SK-N-SH (cell line): ENCODE results near the gene CIB4. TPM values are rescaled to one million over a fixed set of nuclear protein-coding genes. Genes with fewer than 3 reads are reported as not detected.
A peak's percentile ranks its signal among the peaks of the same experiment; 100 is the strongest.

Source experiments
- CTCF ChIA-PET: fragments of 300-600, 350-600 bp; formaldehyde crosslinking; extraction: SDS; loops from one replicate; lab custom pipeline; 2021; lab: Yijun Ruan, JAX
- POLR2A ChIA-PET: fragments of 350-600 bp; sonication (Branson Sonifier 250); formaldehyde crosslinking; extraction: SDS; loops from one replicate; lab custom pipeline; 2020; ENCODE audit warnings: antibody characterized with exemption, inconsistent platforms; lab: Yijun Ruan, JAX
- DNase-seq: peaks from one replicate; pipeline ENCODE4 v3.0.0; 2012
- H2AFZ ChIP-seq: fragments of 200-600 bp; sonication (generic); 2 replicates; pipeline ENCODE4 v1.8.1; 2016; ENCODE audit warnings: antibody characterized with exemption, mild to moderate bottlenecking, low read depth
- H3F3A ChIP-seq: fragments of 200-600 bp; sonication (generic); replicated peaks from 2 replicates; pipeline ENCODE3; 2016; ENCODE audit warnings: antibody characterized with exemption, mild to moderate bottlenecking; ENCODE audit not compliant: insufficient read depth
- H3K27ac ChIP-seq, 2 experiments: fragments of 200-500 bp in 1 of 2; fragments of 200-600 bp in 1 of 2; sonication (Bioruptor generic) in 1 of 2; sonication (generic), shearing (Covaris generic) in 1 of 2; 2 replicates each; pipeline versions ENCODE4 v1.5.1 to v1.6.1; 2014 to 2016; ENCODE audit warnings: low read depth in 2 of 2, inconsistent platforms in 1 of 2, low read length in 1 of 2, mild to moderate bottlenecking in 1 of 2, mixed read lengths in 1 of 2
- H3K27me3 ChIP-seq: fragments of 200-600 bp; sonication (generic), shearing (Covaris generic); 2 replicates; pipeline ENCODE4 v1.6.1; 2016; ENCODE audit warnings: mixed run types; ENCODE audit not compliant: insufficient read depth
- H3K36me3 ChIP-seq, 2 experiments: fragments of 200-500 bp in 1 of 2; fragments of 200-600 bp in 1 of 2; sonication (Bioruptor generic) in 1 of 2; sonication (generic) in 1 of 2; replicated peaks in 1 of 2; 2 replicates each; pipeline versions ENCODE3 to v1.5.1; 2014 to 2016; ENCODE audit warnings: low read length in 1 of 2, mild to moderate bottlenecking in 1 of 2; ENCODE audit not compliant: insufficient read depth in 2 of 2, control insufficient read depth in 1 of 2
- H3K4me1 ChIP-seq, 2 experiments: fragments of 200-500 bp in 1 of 2; fragments of 200-600 bp in 1 of 2; sonication (Bioruptor generic) in 1 of 2; sonication (generic), shearing (Covaris generic) in 1 of 2; 2 replicates each; pipeline versions ENCODE4 v1.5.1 to v1.6.1; 2014 to 2016; ENCODE audit warnings: low read depth in 1 of 2, low read length in 1 of 2, mixed run types in 1 of 2; ENCODE audit not compliant: insufficient read depth in 2 of 2, control insufficient read depth in 1 of 2
- H3K4me2 ChIP-seq: fragments of 200-600 bp; sonication (generic), shearing (Covaris generic); 2 replicates; pipeline ENCODE4 v1.6.1; 2017; ENCODE audit warnings: mixed run types
- H3K4me3 ChIP-seq, 2 experiments: fragments of 200-500 bp in 1 of 2; fragments of 200-600 bp in 1 of 2; sonication (Bioruptor generic) in 1 of 2; sonication (generic), shearing (Covaris generic) in 1 of 2; 2 replicates each; pipeline versions ENCODE4 v1.5.1 to v1.8.1; 2014 to 2016; ENCODE audit warnings: low read depth in 2 of 2, inconsistent platforms in 1 of 2, low read length in 1 of 2, mild to moderate bottlenecking in 1 of 2, mixed read lengths in 1 of 2, moderate library complexity in 1 of 2
- H3K79me2 ChIP-seq: fragments of 200-600 bp; sonication (generic); 2 replicates; pipeline ENCODE4 v1.8.1; 2017; ENCODE audit warnings: mild to moderate bottlenecking; ENCODE audit not compliant: insufficient read depth
- H3K9ac ChIP-seq: fragments of 200-600 bp; sonication (generic); 2 replicates; pipeline ENCODE4 v1.6.1; 2017; ENCODE audit warnings: mixed run types
- H3K9me2 ChIP-seq: fragments of 200-600 bp; sonication (generic); 2 replicates; pipeline ENCODE4 v1.6.1; 2017; ENCODE audit warnings: mixed run types
- H3K9me3 ChIP-seq: fragments of 200-600 bp; sonication (generic); 2 replicates; pipeline ENCODE4 v1.6.1; 2017; ENCODE audit warnings: mixed run types, mild to moderate bottlenecking, moderate library complexity
- H4K20me1 ChIP-seq: fragments of 200-600 bp; sonication (generic); 2 replicates; pipeline ENCODE4 v1.6.1; 2017; ENCODE audit warnings: mild to moderate bottlenecking, mixed run types; ENCODE audit not compliant: insufficient read depth
- CHD2 ChIP-seq: fragments of 150-350 bp; IDR thresholded peaks from 2 replicates; pipeline ENCODE4 v1.6.1; 2018; ENCODE audit warnings: low read length; ENCODE audit not compliant: partially characterized antibody
- ELF1 ChIP-seq: IDR thresholded peaks from 2 replicates; pipeline ENCODE4 v1.4.0; 2012
- EP300 ChIP-seq, 2 experiments: IDR thresholded peaks; 2 replicates each; pipeline versions ENCODE4 v1.4.0 to v1.6.1; 2012; ENCODE audit warnings: borderline replicate concordance in 1 of 2, low read depth in 1 of 2, low read length in 1 of 2
- EZH2phosphoT487 ChIP-seq: fragments of 200-600 bp; sonication (generic); IDR thresholded peaks from 2 replicates; pipeline ENCODE4 v1.6.1; 2017; ENCODE audit warnings: low read depth, mixed run types, mild to moderate bottlenecking, antibody characterized with exemption, moderate library complexity, borderline replicate concordance
- GATA2 ChIP-seq: sonication (generic); formaldehyde crosslinking; IDR thresholded peaks from 2 replicates; pipeline ENCODE4 v1.5.0; 2020; ENCODE audit warnings: mild to moderate bottlenecking, missing genetic modification reagents
- JUND ChIP-seq: IDR thresholded peaks from 2 replicates; pipeline ENCODE4 v1.4.0; 2012
- MEF2A ChIP-seq: IDR thresholded peaks from 2 replicates; pipeline ENCODE4 v1.4.0; 2012; ENCODE audit warnings: low read depth, borderline replicate concordance
- MXI1 ChIP-seq: IDR thresholded peaks from 2 replicates; pipeline ENCODE4 v1.6.1; 2012; ENCODE audit warnings: mild to moderate bottlenecking, low read depth, low read length, improper control_type of control experiment
- POLR2AphosphoS5 ChIP-seq: IDR thresholded peaks from 2 replicates; pipeline ENCODE4 v1.6.1; 2012; ENCODE audit warnings: low read depth, low read length
- RAD21 ChIP-seq: IDR thresholded peaks from 2 replicates; pipeline ENCODE4 v1.6.1; 2012; ENCODE audit warnings: mild to moderate bottlenecking, low read length
- RFX5 ChIP-seq: IDR thresholded peaks from 2 replicates; pipeline ENCODE4 v1.6.1; 2012; ENCODE audit warnings: mild to moderate bottlenecking, improper control_type of control experiment, low read length
- RXRA ChIP-seq: IDR thresholded peaks from 2 replicates; pipeline ENCODE4 v1.4.0; 2012; ENCODE audit warnings: low read depth, mild to moderate bottlenecking, borderline replicate concordance
- SIN3A ChIP-seq: IDR thresholded peaks from 2 replicates; pipeline ENCODE4 v1.6.1; 2012; ENCODE audit warnings: low read depth, mild to moderate bottlenecking, low read length, moderate library complexity, borderline replicate concordance
- TAF1 ChIP-seq: IDR thresholded peaks from 2 replicates; pipeline ENCODE4 v1.6.1; 2012; ENCODE audit warnings: low read depth, mild to moderate bottlenecking, low read length, moderate library complexity, borderline replicate concordance
- TEAD4 ChIP-seq: IDR thresholded peaks from 2 replicates; pipeline ENCODE4 v1.4.0; 2012; ENCODE audit warnings: mild to moderate bottlenecking, borderline replicate concordance; ENCODE audit not compliant: insufficient read depth
- WGBS: methylation state at CpG from one replicate; pipeline ENCODE4 v1.1.6; 2017; ENCODE audit warnings: low lambda C conversion rate; 5-methylcytosine and 5-hydroxymethylcytosine counted together
- polyA plus RNA-seq, 3 experiments: library from polyadenylated mRNA; depleted of rRNA; stranded (reverse); fragments of >200 nt; gene quantifications; 2 replicates each; pipeline ENCODE4 v1.2.3, GENCODE V29; 2012
- TF ChIP-seq, protein P1 (sequence below): fragments of 150-350 bp; IDR thresholded peaks from 2 replicates; pipeline ENCODE4 v1.6.1; 2017; ENCODE audit warnings: antibody characterized with exemption, low read length, low read depth, borderline replicate concordance
- TF ChIP-seq, protein P2 (sequence below): IDR thresholded peaks from 2 replicates; pipeline ENCODE4; 2012
- TF ChIP-seq, protein P3 (sequence below): IDR thresholded peaks from 2 replicates; pipeline ENCODE4 v1.4.0; 2012; ENCODE audit warnings: low read depth, borderline replicate concordance
- TF ChIP-seq, protein P4 (sequence below): IDR thresholded peaks from 2 replicates; pipeline ENCODE4 v1.4.0; 2012; ENCODE audit warnings: low read depth
- TF ChIP-seq, protein P5 (sequence below): IDR thresholded peaks from 2 replicates; pipeline ENCODE4 v1.6.1; 2012; ENCODE audit warnings: mild to moderate bottlenecking, low read depth, low read length, moderate library complexity

The CIB4 gene
- polyA plus RNA-seq, 1 of the 3 experiments (the other 2 are of a cell fraction), result not detected

DNA sequence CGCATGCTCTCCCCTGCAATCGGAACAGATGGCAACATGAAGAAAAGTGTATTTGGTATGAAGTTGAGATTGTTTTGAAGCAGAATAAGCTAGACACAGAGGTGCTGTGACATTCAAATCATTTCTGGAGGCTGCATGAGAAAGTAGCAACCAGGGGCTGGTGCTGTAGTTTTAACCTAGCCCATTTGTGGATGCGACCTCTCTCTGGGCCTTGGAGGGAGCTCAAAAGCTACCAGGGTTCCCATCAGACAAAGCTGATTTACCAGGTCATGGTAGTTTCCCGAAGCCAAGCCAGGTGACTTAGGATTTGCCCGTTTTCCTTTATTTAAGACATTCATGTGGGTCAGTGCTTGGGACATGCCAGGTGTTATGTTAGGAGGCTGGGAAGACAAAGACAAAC is 77.5 kb downstream of the CIB4 start:
- H3K27me3 ChIP-seq, result peaks cover 87% of the 10 kb centered on the region
- no peak overlapping the region for H3K9ac ChIP-seq
- TF ChIP-seq ELF1, result no peak
- TF ChIP-seq, protein P1, sequence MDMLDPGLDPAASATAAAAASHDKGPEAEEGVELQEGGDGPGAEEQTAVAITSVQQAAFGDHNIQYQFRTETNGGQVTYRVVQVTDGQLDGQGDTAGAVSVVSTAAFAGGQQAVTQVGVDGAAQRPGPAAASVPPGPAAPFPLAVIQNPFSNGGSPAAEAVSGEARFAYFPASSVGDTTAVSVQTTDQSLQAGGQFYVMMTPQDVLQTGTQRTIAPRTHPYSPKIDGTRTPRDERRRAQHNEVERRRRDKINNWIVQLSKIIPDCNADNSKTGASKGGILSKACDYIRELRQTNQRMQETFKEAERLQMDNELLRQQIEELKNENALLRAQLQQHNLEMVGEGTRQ, result no peak
- TF ChIP-seq, protein P2, sequence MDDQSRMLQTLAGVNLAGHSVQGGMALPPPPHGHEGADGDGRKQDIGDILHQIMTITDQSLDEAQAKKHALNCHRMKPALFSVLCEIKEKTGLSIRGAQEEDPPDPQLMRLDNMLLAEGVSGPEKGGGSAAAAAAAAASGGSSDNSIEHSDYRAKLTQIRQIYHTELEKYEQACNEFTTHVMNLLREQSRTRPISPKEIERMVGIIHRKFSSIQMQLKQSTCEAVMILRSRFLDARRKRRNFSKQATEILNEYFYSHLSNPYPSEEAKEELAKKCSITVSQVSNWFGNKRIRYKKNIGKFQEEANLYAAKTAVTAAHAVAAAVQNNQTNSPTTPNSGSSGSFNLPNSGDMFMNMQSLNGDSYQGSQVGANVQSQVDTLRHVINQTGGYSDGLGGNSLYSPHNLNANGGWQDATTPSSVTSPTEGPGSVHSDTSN, result no peak
- no peak for TF ChIP-seq TEAD4
- TF ChIP-seq GATA2 (CRISPR knock-in tag), result no peak
- no peak for TF ChIP-seq CHD2
- TF ChIP-seq EP300 (IDR thresholded peaks at IDR 0.05; ENCODE audit: borderline replicate concordance in 1 of 2, low read depth in 1 of 2, low read length in 1 of 2), result no peak
- TF ChIP-seq EZH2phosphoT487, result no peak
- TF ChIP-seq MXI1, result no peak
- TF ChIP-seq, protein P3, sequence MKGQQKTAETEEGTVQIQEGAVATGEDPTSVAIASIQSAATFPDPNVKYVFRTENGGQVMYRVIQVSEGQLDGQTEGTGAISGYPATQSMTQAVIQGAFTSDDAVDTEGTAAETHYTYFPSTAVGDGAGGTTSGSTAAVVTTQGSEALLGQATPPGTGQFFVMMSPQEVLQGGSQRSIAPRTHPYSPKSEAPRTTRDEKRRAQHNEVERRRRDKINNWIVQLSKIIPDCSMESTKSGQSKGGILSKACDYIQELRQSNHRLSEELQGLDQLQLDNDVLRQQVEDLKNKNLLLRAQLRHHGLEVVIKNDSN, result no peak
- TF ChIP-seq POLR2AphosphoS5, result no peak
- TF ChIP-seq RAD21, result no peak
- no peaks in the 10 kb centered on the region for H4K20me1 ChIP-seq
- no peaks in the 10 kb centered on the region for H3F3A ChIP-seq
- no peak for DNase-seq
- H3K79me2 ChIP-seq, result no peaks in the 10 kb centered on the region
- H3K9me3 ChIP-seq, result no peaks in the 10 kb centered on the region
- no peak overlapping the region for H3K27ac ChIP-seq
- WGBS, result 65% methylated on average over 5 of the region's 5 CpGs
- peaks cover 0 to 9% of the 10 kb centered on the region in 2 experiments; a peak in 1 of 4 replicates for H3K4me1 ChIP-seq
- H2AFZ ChIP-seq, result no peak overlapping the region
- H3K4me3 ChIP-seq, result no peak overlapping the region
- CTCF ChIA-PET, result interaction anchor here (0.9 to 11.1 kb wide), 4 partner anchors 13 to 43 kb away, joined by 3 to 153 read pairs (median 12); no protein-coding TSS in a partner anchor
- POLR2A ChIA-PET, result no interaction called here
- no peaks in the 10 kb centered on the region for H3K36me3 ChIP-seq
- H3K9me2 ChIP-seq, result no peaks in the 10 kb centered on the region
- no peak overlapping the region for H3K4me2 ChIP-seq

DNA sequence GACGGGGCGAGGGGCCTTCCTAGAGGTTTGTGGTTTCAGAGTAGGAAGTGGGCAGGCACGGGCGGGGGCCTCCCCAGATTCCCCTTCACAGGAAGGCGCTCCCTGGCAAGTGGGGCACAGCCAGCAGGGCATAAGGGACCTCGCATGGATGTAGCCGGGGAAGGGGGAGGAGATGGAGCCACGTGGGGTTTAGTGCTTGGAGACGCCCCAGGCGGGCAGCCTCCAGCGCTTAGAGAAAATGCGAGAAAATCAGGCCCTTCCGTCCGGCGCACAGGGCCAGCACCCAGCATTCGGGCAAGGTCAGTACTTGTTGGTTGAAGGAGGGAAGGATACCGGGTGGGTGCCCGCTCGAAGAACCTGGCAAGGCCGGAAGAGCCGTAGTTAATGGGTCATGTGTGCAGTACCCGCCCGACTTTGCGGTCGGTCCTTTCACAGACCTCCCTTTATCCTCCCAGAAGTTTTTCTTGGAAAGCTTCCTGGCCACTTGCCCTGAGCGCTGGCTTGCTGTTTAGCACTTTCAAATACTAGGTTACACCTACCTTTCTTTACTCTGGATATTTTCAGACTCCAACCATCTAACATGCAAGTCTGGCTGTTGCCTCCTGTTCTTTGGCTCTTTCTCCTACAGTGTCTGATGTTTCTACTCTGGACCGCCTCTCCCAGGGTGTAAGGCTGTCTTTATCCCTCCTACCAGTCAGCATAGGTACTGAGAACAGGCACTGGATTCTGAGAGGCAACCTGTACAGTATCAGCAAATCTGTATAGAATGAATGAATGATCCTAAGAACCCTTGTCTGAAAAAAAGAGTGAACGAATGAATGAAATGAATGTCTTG is 78.1 kb downstream of the CIB4 start:
- Histone ChIP-seq H2AFZ (no peak overlapping the region), H3K9ac (no peak overlapping the region), H3K36me3 (no peaks in the 10 kb centered on the region), H3K27ac (no peak overlapping the region), H3K4me3 (peak overlapping the region in 1 of 2 experiments; percentile 43; a peak in 2 of 4 replicates), H3K4me1 (peaks cover 0 to 9% of the 10 kb centered on the region in 2 experiments; a peak in 1 of 4 replicates), H3K79me2 (no peaks in the 10 kb centered on the region), H4K20me1 (no peaks in the 10 kb centered on the region), H3K9me3 (no peaks in the 10 kb centered on the region), H3K27me3 (peaks cover 86% of the 10 kb centered on the region), H3K4me2 (peak overlapping the region; percentile 55; the same call in 1 of the 2 replicates), H3F3A (no peaks in the 10 kb centered on the region), H3K9me2 (no peaks in the 10 kb centered on the region)
- DNase-seq, result no peak
- WGBS, result 84% methylated on average over 25 of the region's 28 CpGs
- ChIA-PET CTCF (interaction anchor here (0.8 to 11.1 kb wide), 22 partner anchors 10 to 391 kb away, joined by 3 to 153 read pairs (median 5); partner anchors contain the start of gene SLC35F6), POLR2A (interaction anchor here (0.9 kb wide), 1 partner anchor 162 kb away, joined by 3 read pairs; no protein-coding TSS in a partner anchor)
- TF ChIP-seq SIN3A (no peak), RFX5 (no peak), RXRA (no peak), EZH2phosphoT487 (no peak), JUND (no peak), TAF1 (no peak), MEF2A (no peak)
- TF ChIP-seq, protein P4, sequence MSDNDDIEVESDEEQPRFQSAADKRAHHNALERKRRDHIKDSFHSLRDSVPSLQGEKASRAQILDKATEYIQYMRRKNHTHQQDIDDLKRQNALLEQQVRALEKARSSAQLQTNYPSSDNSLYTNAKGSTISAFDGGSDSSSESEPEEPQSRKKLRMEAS, result no peak
- TF ChIP-seq, protein P5, sequence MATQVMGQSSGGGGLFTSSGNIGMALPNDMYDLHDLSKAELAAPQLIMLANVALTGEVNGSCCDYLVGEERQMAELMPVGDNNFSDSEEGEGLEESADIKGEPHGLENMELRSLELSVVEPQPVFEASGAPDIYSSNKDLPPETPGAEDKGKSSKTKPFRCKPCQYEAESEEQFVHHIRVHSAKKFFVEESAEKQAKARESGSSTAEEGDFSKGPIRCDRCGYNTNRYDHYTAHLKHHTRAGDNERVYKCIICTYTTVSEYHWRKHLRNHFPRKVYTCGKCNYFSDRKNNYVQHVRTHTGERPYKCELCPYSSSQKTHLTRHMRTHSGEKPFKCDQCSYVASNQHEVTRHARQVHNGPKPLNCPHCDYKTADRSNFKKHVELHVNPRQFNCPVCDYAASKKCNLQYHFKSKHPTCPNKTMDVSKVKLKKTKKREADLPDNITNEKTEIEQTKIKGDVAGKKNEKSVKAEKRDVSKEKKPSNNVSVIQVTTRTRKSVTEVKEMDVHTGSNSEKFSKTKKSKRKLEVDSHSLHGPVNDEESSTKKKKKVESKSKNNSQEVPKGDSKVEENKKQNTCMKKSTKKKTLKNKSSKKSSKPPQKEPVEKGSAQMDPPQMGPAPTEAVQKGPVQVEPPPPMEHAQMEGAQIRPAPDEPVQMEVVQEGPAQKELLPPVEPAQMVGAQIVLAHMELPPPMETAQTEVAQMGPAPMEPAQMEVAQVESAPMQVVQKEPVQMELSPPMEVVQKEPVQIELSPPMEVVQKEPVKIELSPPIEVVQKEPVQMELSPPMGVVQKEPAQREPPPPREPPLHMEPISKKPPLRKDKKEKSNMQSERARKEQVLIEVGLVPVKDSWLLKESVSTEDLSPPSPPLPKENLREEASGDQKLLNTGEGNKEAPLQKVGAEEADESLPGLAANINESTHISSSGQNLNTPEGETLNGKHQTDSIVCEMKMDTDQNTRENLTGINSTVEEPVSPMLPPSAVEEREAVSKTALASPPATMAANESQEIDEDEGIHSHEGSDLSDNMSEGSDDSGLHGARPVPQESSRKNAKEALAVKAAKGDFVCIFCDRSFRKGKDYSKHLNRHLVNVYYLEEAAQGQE, result no peak
